Vagina (tissue), 2 donors: ENCODE results near the gene CDK3. TPM values are rescaled to one million over a fixed set of nuclear protein-coding genes. Genes with fewer than 3 reads are reported as not detected.

Source experiments
- DNase-seq, 2 donors: peaks; one replicate each; pipeline ENCODE4 v3.0.0-alpha.2; 2017; ENCODE audit errors: extremely low spot score in 2 of 2
- H3K27ac ChIP-seq: fragments of 200-600 bp; sonication (generic); one replicate; pipeline ENCODE4 v1.5.1; 2019
- H3K27me3 ChIP-seq: fragments of 200-600 bp; sonication (generic); one replicate; pipeline ENCODE4 v1.5.1; 2019
- H3K36me3 ChIP-seq, 2 donors: fragments of 200-600 bp; sonication (generic); one replicate each; pipeline ENCODE4 v1.5.1; 2017 to 2019
- H3K4me1 ChIP-seq: fragments of 200-600 bp; sonication (generic); one replicate; pipeline ENCODE4 v1.5.1; 2019
- H3K4me3 ChIP-seq, 2 donors: fragments of 200-600 bp; sonication (generic); 1 replicate in 1 of 2; 2 replicates in 1 of 2; pipeline ENCODE4 v1.5.1; 2016 to 2019
- H3K9me3 ChIP-seq: fragments of 200-600 bp; sonication (generic); one replicate; pipeline ENCODE4 v1.5.1; 2019
- CTCF ChIP-seq, 3 experiments: fragments of 450-650 bp in 2 of 3; fragments of 200-600 bp in 1 of 3; sonication (generic) in 1 of 3; IDR thresholded peaks; one replicate each; pipeline ENCODE4 v1.5.1; 2017 to 2019; ENCODE audit warnings: antibody characterized with exemption in 3 of 3, mild to moderate bottlenecking in 2 of 3, moderate library complexity in 2 of 3
- POLR2A ChIP-seq, 2 donors: fragments of 450-650 bp; IDR thresholded peaks; one replicate each; pipeline ENCODE4 v1.6.1; 2017; ENCODE audit warnings: antibody characterized with exemption in 2 of 2, mild to moderate bottlenecking in 2 of 2, moderate library complexity in 2 of 2
- POLR2AphosphoS5 ChIP-seq, 2 donors: sonication (generic); formaldehyde crosslinking; IDR thresholded peaks; one replicate each; pipeline ENCODE4 v1.9.0; 2017; ENCODE audit warnings: antibody characterized with exemption in 2 of 2, mild to moderate bottlenecking in 2 of 2, low read depth in 1 of 2; ENCODE audit not compliant: insufficient read depth in 1 of 2
- intact Hi-C: fragments of 100-400 bp; cut with DNase I; formaldehyde crosslinking; loops from one replicate; pipeline ENCODE4 v1.15.1; 2023
- total RNA-seq: library from RNA; depleted of rRNA; stranded (reverse); fragments of >200 nt; gene quantifications from one replicate; pipeline ENCODE4 v1.2.3, GENCODE V29; 2016

Gene CDK3
- total RNA-seq, 1 donor from 2014 or later = 3.2 TPM

- Histone ChIP-seq H3K4me1 (peaks cover 13% of the 10 kb centered on the region), H3K36me3 (peaks cover 0 to 78% of the 10 kb centered on the region in 2 donors), H3K27ac (no peak overlapping the region), H3K9me3 (no peaks in the 10 kb centered on the region), H3K27me3 (no peaks in the 10 kb centered on the region), H3K4me3 (no peak overlapping the region)
- DNase-seq = no peak
- intact Hi-C loops = no loop called here
- TF ChIP-seq POLR2A (IDR thresholded peaks at IDR 0.05) = no peak
- no peak for TF ChIP-seq POLR2AphosphoS5 (IDR thresholded peaks at IDR 0.05; ENCODE audit: insufficient read depth in 1 of 2, low read depth in 1 of 2)
- no peak for TF ChIP-seq CTCF (IDR thresholded peaks at IDR 0.05)
Measured at GRCh38 chr17:76048025-76048605, 47.5 kb downstream of the CDK3 start.

DNA sequence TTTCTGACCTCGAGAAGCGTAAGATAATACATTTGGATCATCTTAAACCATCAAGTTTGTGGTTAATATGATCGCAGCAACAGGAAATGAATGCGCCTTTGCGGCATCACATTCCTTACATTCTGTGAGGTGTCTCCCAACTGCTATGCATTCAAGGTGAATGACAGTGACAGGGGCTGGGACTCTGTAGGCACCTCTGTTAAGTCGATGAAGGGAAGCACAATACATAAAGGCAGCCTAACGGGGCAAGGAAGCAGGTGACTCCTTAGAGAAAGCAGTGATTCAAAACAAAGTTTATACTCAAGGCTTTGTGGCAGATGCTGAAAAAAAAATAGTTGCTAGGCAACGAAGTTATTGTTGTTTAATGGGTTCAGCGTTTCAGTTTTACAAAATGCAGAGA, 48.1 kb downstream of the CDK3 start:
- intact Hi-C loops = no loop called here
- H3K9me3 ChIP-seq = no peaks in the 10 kb centered on the region
- TF ChIP-seq POLR2AphosphoS5 (IDR thresholded peaks at IDR 0.05; ENCODE audit: insufficient read depth in 1 of 2, low read depth in 1 of 2) (no peak), CTCF (IDR thresholded peaks at IDR 0.05) (no peak), POLR2A (IDR thresholded peaks at IDR 0.05) (no peak)

DNA sequence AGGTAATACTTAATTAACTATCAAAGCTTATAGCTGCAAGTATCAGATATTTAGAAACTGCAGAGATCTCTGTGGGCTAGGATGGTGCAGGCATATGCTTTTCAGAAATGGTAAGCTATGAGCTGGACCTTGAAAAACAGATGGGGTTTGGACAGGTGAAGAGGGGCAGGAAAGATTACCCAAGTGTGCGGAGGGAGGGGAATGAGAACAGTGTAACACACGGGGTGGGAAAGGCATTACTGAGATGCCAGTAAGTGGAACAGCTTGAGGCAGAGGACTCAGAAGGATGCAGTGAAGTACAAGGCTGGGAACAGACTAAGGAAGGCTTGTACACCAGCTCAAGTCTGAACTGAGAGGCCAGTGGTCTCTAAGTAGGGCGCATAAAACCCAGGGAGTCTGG, 48.6 kb downstream of the CDK3 start:
- no peak for TF ChIP-seq CTCF (IDR thresholded peaks at IDR 0.05)
- TF ChIP-seq POLR2A (IDR thresholded peaks at IDR 0.05) = no peak
- TF ChIP-seq POLR2AphosphoS5 (IDR thresholded peaks at IDR 0.05; ENCODE audit: insufficient read depth in 1 of 2, low read depth in 1 of 2) = no peak
- no peaks in the 10 kb centered on the region for H3K27me3 ChIP-seq
- no peak overlapping the region for H3K27ac ChIP-seq
- intact Hi-C loops = no loop called here
- no peak overlapping the region for H3K4me3 ChIP-seq
- DNase-seq = no peak
- peaks cover 13% of the 10 kb centered on the region for H3K4me1 ChIP-seq
- peaks cover 0 to 78% of the 10 kb centered on the region in 2 donors for H3K36me3 ChIP-seq
- H3K9me3 ChIP-seq = no peaks in the 10 kb centered on the region

More for the DNA sequence above, 48.1 kb downstream of the CDK3 start:
- Histone ChIP-seq H3K4me3 (no peak overlapping the region), H3K27ac (no peak overlapping the region), H3K27me3 (no peaks in the 10 kb centered on the region), H3K36me3 (peaks cover 0 to 78% of the 10 kb centered on the region in 2 donors), H3K4me1 (peaks cover 13% of the 10 kb centered on the region)
- no peak for DNase-seq

DNA sequence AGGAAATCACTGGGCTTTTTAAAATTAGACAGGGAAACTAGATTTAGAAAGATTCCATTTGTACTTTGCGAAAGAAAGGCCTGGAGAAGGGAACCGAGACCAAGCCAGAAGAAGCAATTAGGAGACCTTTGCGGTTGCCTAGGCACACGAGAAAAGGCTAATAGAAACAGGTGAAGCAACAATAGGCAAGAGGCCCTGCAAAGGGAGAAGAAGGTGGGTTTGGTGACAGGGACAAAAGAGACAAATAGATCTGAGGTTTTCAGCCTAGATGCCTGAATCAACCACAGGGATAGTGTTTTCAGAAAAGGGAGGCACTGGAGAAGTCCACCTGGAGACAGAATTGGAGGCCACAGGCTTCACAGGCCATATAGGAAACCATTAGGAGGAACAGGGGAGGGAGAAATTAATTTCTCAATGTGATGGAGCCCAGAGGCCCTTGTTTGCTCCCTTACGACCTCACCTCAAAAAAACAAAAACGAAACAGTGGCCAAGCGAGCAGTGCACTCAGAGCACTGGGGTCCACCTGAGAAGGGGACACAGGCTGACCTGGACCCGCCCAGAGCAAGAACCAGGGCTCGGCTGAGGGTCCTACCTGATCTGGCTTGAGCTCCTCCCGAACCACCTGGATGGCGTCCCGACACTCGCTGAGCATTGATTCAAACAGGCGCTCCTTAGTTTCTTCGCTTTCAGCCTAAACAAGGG, 49.3 kb downstream of the CDK3 start:
- TF ChIP-seq POLR2A (IDR thresholded peaks at IDR 0.05) (no peak), POLR2AphosphoS5 (IDR thresholded peaks at IDR 0.05; ENCODE audit: insufficient read depth in 1 of 2, low read depth in 1 of 2) (no peak), CTCF (IDR thresholded peaks at IDR 0.05) (no peak)
- Histone ChIP-seq H3K36me3 (peaks cover 0 to 77% of the 10 kb centered on the region in 2 donors), H3K9me3 (no peaks in the 10 kb centered on the region), H3K27ac (no peak overlapping the region), H3K4me3 (no peak overlapping the region), H3K4me1 (peaks cover 13% of the 10 kb centered on the region), H3K27me3 (no peaks in the 10 kb centered on the region)
- DNase-seq = no peak
- intact Hi-C loops = no loop called here
